Measurements from ENCODE around the gene SCAMP5.

DNA sequence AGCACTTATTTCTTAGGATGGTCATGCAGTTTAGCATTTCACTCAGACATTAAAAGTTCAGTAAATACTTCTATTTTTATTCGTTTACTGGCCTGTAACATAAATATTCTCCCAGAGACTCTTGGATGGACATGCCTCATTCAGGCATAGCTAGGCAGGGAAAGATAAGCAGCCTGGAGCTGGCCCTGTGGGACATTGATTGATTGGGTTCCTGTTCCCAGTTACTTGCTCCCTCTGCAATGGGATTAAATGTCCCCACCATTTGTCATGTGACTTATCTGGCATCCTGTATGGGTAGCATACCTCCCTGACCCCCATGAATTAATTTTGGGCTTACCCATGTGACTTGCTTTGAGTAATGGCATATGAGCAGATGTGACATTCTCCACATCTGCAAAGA, 2.7 kb upstream of the SCAMP5 start:
- TF ChIP-seq, protein P1, sequence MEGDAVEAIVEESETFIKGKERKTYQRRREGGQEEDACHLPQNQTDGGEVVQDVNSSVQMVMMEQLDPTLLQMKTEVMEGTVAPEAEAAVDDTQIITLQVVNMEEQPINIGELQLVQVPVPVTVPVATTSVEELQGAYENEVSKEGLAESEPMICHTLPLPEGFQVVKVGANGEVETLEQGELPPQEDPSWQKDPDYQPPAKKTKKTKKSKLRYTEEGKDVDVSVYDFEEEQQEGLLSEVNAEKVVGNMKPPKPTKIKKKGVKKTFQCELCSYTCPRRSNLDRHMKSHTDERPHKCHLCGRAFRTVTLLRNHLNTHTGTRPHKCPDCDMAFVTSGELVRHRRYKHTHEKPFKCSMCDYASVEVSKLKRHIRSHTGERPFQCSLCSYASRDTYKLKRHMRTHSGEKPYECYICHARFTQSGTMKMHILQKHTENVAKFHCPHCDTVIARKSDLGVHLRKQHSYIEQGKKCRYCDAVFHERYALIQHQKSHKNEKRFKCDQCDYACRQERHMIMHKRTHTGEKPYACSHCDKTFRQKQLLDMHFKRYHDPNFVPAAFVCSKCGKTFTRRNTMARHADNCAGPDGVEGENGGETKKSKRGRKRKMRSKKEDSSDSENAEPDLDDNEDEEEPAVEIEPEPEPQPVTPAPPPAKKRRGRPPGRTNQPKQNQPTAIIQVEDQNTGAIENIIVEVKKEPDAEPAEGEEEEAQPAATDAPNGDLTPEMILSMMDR (IDR thresholded peaks at IDR 0.05): no peak
- TF ChIP-seq EZH2phosphoT487 (IDR thresholded peaks at IDR 0.05): no peak
